Hepatocyte (in vitro differentiated cells): ENCODE measurements around the gene MGAT4A.

Experiments
- CTCF ChIP-seq: fragments of 200-600 bp; sonication (generic); IDR thresholded peaks from 2 replicates; pipeline ENCODE4 v1.5.1; 2016; ENCODE audit warnings: antibody characterized with exemption, mild to moderate bottlenecking; ENCODE audit not compliant: poor library complexity
- EZH2 ChIP-seq: fragments of 200-600 bp; sonication (generic); IDR thresholded peaks from 2 replicates; pipeline ENCODE4 v1.6.1; 2016; ENCODE audit warnings: antibody characterized with exemption, mild to moderate bottlenecking, borderline replicate concordance
- EZH2phosphoT487 ChIP-seq: fragments of 200-600 bp; sonication (generic); IDR thresholded peaks from one replicate; pipeline ENCODE4 v1.6.1; 2018; ENCODE audit warnings: antibody characterized with exemption, mild to moderate bottlenecking, low read depth, moderate library complexity; ENCODE audit not compliant: unreplicated experiment, severe bottlenecking

- TF ChIP-seq CTCF (no peak), EZH2 (no peak), EZH2phosphoT487 (no peak)
These were observed 40.3 kb upstream of the MGAT4A start for GRCh38 chr2:98771264-98771663.
